ENCODE results near the gene SLC25A27. TPM values are rescaled to one million over a fixed set of nuclear protein-coding genes. Genes with fewer than 3 reads are reported as not detected.

SLC25A27 gene
- total RNA-seq, 2 experiments from 2014 or later, result 155 to 157 TPM

DNA sequence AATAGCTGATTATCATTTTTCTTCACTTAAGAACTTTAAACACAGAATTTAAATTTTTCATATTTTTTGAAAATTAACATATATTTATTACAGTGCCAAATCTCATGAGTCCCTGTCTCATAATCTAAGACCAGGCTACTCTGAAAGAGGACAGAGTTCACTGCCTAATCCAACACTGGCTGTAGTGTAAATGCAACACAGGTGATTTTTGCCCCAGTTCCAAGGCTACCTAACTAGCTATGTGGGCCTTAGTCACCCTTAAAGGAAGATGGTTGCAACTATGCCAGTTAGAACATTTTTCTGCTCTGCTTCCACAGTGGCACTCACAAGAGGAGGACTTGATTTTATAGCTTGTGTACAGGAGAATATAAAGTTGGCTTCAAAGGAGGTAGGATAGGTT, 4.9 kb downstream of the SLC25A27 start:
- POLR2A ChIA-PET, result interaction anchor here (0.8 to 1.2 kb wide), 4 partner anchors 8 to 17 kb away, joined by 3 to 4 read pairs (median 4); no protein-coding TSS in a partner anchor
- Histone ChIP-seq H3K4me3 (ENCODE audit: low read depth, low read length, poor library complexity, severe bottlenecking) (no peak overlapping the region), H4K20me1 (ENCODE audit: insufficient read depth, low read length) (no peaks in the 10 kb centered on the region), H3K79me2 (ENCODE audit: insufficient read depth, low read depth, low read length) (peaks cover 42% of the 10 kb centered on the region), H3K4me2 (ENCODE audit: low read length) (no peak overlapping the region), H3K4me1 (ENCODE audit: insufficient read depth, low read length, poor library complexity, severe bottlenecking) (peaks cover 6% of the 10 kb centered on the region), H2AFZ (ENCODE audit: low read length) (no peak overlapping the region), H3K9me2 (ENCODE audit: insufficient read depth, low read length) (no peaks in the 10 kb centered on the region), H3K36me3 (ENCODE audit: insufficient read depth, low read length) (peaks cover 61% of the 10 kb centered on the region), H3K9me3 (ENCODE audit: low read length) (no peaks in the 10 kb centered on the region), H3K27ac (ENCODE audit: low read depth, low read length, poor library complexity, severe bottlenecking) (no peak overlapping the region)
- intact Hi-C loops (cut with micrococcal nuclease; ENCODE audit: unreplicated experiment), result loop anchor here (10.0 kb wide), 1 partner anchor 523 kb away; no protein-coding TSS in a partner anchor
- no TSS peak for BruUV-seq (replicated peaks)
- no peak for DNase-seq (ENCODE audit: low spot score)
- TF ChIP-seq EZH2phosphoT487 (IDR thresholded peaks at IDR 0.05; ENCODE audit: borderline replicate concordance, low read depth, low read length), result no peak
- TF ChIP-seq, protein P1, sequence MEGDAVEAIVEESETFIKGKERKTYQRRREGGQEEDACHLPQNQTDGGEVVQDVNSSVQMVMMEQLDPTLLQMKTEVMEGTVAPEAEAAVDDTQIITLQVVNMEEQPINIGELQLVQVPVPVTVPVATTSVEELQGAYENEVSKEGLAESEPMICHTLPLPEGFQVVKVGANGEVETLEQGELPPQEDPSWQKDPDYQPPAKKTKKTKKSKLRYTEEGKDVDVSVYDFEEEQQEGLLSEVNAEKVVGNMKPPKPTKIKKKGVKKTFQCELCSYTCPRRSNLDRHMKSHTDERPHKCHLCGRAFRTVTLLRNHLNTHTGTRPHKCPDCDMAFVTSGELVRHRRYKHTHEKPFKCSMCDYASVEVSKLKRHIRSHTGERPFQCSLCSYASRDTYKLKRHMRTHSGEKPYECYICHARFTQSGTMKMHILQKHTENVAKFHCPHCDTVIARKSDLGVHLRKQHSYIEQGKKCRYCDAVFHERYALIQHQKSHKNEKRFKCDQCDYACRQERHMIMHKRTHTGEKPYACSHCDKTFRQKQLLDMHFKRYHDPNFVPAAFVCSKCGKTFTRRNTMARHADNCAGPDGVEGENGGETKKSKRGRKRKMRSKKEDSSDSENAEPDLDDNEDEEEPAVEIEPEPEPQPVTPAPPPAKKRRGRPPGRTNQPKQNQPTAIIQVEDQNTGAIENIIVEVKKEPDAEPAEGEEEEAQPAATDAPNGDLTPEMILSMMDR (conservative IDR thresholded peaks at IDR 0.05; ENCODE audit: low read length), result no peak
- CTCF ChIA-PET (ENCODE audit: unreplicated experiment), result interaction anchor here (0.6 to 1.5 kb wide), 2 partner anchors 12 to 16 kb away, joined by 3 read pairs; no protein-coding TSS in a partner anchor

DNA sequence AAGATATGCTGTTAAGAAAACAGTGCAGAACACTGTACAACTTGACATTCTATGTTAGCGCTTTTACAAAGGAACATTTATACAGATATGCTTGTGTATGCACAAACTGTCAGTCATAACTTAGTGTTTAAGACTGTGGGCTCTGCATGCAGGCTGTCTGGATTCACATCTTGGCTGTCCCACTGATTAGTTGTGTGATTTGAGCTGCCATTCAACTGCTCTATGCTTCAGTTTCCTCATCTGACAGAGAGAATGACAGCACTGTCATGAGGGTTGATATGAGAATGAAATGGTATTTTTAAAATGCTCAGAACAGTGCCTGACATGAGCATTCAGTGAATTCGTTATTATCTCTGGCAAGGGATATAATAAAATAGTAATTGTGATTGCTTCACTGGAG, 8.7 kb downstream of the SLC25A27 start:
- no peaks in the 10 kb centered on the region for H3K4me1 ChIP-seq (ENCODE audit: insufficient read depth, low read length, poor library complexity, severe bottlenecking)
- intact Hi-C loops (cut with micrococcal nuclease; ENCODE audit: unreplicated experiment), result no loop called here

DNA sequence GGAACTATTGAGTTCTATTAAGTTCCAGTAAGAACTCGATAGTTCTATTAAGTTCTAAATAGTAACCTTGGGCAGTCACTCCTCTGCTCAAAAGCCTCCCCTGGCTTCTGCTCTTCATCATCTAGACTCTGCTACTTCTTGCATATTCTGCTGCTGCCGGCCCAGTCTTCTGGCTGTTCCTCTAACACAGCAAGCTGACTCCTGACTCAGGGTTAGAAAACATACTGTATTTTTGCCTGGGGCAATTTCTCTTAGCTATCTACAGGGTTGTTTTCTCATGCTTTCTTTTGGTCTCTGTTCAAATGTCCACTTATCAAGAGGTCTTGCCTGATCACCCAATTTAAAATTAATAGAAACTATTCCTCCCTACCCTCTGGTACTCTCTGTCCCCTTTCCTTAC, 14.6 kb downstream of the SLC25A27 start:
- Histone ChIP-seq H3K27ac (ENCODE audit: low read depth, low read length, poor library complexity, severe bottlenecking) (no peak overlapping the region), H3K9me2 (ENCODE audit: insufficient read depth, low read length) (no peaks in the 10 kb centered on the region), H3K9me3 (ENCODE audit: low read length) (no peaks in the 10 kb centered on the region), H2AFZ (ENCODE audit: low read length) (no peak overlapping the region), H3K4me1 (ENCODE audit: insufficient read depth, low read length, poor library complexity, severe bottlenecking) (no peaks in the 10 kb centered on the region), H3K79me2 (ENCODE audit: insufficient read depth, low read depth, low read length) (no peaks in the 10 kb centered on the region), H4K20me1 (ENCODE audit: insufficient read depth, low read length) (no peaks in the 10 kb centered on the region), H3K36me3 (ENCODE audit: insufficient read depth, low read length) (peaks cover 94% of the 10 kb centered on the region), H3K4me3 (ENCODE audit: low read depth, low read length, poor library complexity, severe bottlenecking) (no peak overlapping the region), H3K4me2 (ENCODE audit: low read length) (no peak overlapping the region)
- TF ChIP-seq, protein P1 (conservative IDR thresholded peaks at IDR 0.05; ENCODE audit: low read length), result no peak
- TF ChIP-seq EZH2phosphoT487 (IDR thresholded peaks at IDR 0.05; ENCODE audit: borderline replicate concordance, low read depth, low read length), result no peak
- CTCF ChIA-PET (ENCODE audit: unreplicated experiment), result no interaction called here
- POLR2A ChIA-PET, result interaction anchor here (0.6 kb wide), 1 partner anchor 713 kb away, joined by 7 read pairs; no protein-coding TSS in a partner anchor
- intact Hi-C loops (cut with micrococcal nuclease; ENCODE audit: unreplicated experiment), result no loop called here
- no TSS peak for BruUV-seq (replicated peaks)
- DNase-seq (ENCODE audit: low spot score), result no peak

More for the DNA sequence above, 8.7 kb downstream of the SLC25A27 start:
- Histone ChIP-seq H4K20me1 (ENCODE audit: insufficient read depth, low read length) (no peaks in the 10 kb centered on the region), H2AFZ (ENCODE audit: low read length) (no peak overlapping the region), H3K4me2 (ENCODE audit: low read length) (no peak overlapping the region), H3K79me2 (ENCODE audit: insufficient read depth, low read depth, low read length) (peaks cover 5% of the 10 kb centered on the region; the same call in 1 of the 2 replicates), H3K36me3 (ENCODE audit: insufficient read depth, low read length) (peaks cover 91% of the 10 kb centered on the region), H3K9me2 (ENCODE audit: insufficient read depth, low read length) (no peaks in the 10 kb centered on the region), H3K27ac (ENCODE audit: low read depth, low read length, poor library complexity, severe bottlenecking) (no peak overlapping the region), H3K9me3 (ENCODE audit: low read length) (no peaks in the 10 kb centered on the region), H3K4me3 (ENCODE audit: low read depth, low read length, poor library complexity, severe bottlenecking) (no peak overlapping the region)
- CTCF ChIA-PET (ENCODE audit: unreplicated experiment), result no interaction called here
- POLR2A ChIA-PET, result interaction anchor here (0.6 kb wide), 2 partner anchors 219 to 552 kb away, joined by 3 to 4 read pairs; no protein-coding TSS in a partner anchor
- TF ChIP-seq, protein P1 (conservative IDR thresholded peaks at IDR 0.05; ENCODE audit: low read length), result no peak
- no peak for TF ChIP-seq EZH2phosphoT487 (IDR thresholded peaks at IDR 0.05; ENCODE audit: borderline replicate concordance, low read depth, low read length)
- BruUV-seq (replicated peaks), result no TSS peak
- no peak for DNase-seq (ENCODE audit: low spot score)

Measured in OCI-LY7 (cell line).